ENCODE results near the gene MAPK10.

Gene MAPK10

DNA sequence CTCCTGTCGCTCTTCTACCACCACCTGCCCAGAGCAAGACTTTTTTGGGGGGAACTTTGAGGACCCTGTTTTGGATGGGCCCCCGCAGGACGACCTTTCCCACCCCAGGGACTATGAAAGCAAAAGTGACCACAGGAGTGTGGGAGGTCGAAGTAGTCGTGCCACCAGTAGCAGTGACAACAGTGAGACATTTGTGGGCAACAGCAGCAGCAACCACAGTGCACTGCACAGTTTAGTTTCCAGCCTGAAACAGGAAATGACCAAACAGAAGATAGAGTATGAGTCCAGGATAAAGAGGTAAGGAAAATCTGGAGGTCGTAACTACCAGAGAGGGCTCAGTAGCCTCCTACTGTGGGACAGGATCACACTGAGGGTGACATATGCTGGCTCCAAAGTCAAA is 364.5 kb downstream of the MAPK10 start:
- no peak overlapping the region for H3K4me3 ChIP-seq (ENCODE audit: control insufficient read depth, low read depth, low read length)
- no peak for DNase-seq (ENCODE audit: low read depth)
- no peak for TF ChIP-seq CTCF (conservative IDR thresholded peaks at IDR 0.05; ENCODE audit: control insufficient read depth, insufficient read depth, low read depth, low read length)

DNA sequence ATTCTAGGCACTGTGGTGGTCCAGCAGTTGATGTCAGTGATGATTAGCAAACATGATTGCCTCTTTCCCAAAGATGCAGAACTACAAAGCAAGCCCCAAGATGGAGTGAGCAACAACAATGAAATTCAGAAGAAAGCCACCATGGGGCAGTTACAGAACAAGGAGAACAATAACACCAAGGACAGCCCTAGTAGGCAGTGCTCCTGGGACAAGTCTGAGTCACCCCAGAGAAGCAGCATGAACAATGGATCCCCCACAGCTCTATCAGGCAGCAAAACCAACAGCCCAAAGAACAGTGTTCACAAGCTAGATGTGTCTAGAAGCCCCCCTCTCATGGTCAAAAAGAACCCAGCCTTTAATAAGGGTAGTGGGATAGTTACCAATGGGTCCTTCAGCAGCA is 365.3 kb downstream of the MAPK10 start:
- DNase-seq (ENCODE audit: low read depth): no peak
- no peak for TF ChIP-seq CTCF (conservative IDR thresholded peaks at IDR 0.05; ENCODE audit: control insufficient read depth, insufficient read depth, low read depth, low read length)
- no peak overlapping the region for H3K4me3 ChIP-seq (ENCODE audit: control insufficient read depth, low read depth, low read length)

DNA sequence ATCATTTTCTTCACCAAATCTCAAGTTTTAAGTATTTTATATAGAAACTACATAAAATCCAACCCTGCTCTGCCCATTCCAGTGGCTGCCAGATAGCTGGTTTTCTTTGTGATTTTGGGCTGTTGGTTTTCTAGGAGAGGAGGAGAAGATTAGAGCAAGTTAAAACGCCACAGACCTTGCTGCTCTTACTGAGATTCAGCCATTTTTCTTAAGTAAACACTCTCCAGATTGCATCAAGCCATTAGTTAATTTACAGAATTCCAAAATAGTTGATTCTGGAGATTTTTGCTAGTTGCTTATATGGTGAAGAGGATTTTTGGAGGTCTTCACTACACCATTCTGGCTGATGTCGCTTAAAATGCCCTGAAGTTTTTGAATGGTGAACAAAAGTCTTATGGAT is 366.2 kb downstream of the MAPK10 start:
- DNase-seq (ENCODE audit: low read depth): no peak
- no peak overlapping the region for H3K4me3 ChIP-seq (ENCODE audit: control insufficient read depth, low read depth, low read length)
- TF ChIP-seq CTCF (conservative IDR thresholded peaks at IDR 0.05; ENCODE audit: control insufficient read depth, insufficient read depth, low read depth, low read length): no peak

DNA sequence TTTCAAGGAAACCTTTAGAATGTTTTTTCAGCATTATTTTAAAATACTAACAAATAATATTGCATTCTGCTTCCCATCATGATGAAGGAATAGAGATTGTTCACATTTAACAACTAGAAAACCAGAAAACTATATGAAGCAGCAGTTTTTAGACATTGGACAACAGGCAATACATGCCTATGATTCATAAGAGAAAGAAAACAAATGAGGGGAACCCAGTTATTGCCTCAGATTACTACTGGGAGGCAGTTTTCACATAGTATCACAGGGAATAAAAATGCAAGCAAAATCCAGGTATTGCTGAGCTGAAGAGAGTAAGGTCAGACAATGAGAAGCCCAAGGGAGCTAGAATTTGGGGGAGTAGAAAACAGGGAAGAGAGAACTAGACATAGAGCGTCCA is 373.6 kb downstream of the MAPK10 start:
- no peak overlapping the region for H3K4me3 ChIP-seq (ENCODE audit: control insufficient read depth, low read depth, low read length)
- TF ChIP-seq CTCF (conservative IDR thresholded peaks at IDR 0.05; ENCODE audit: control insufficient read depth, insufficient read depth, low read depth, low read length): no peak
- no peak for DNase-seq (ENCODE audit: low read depth)

GRCh38 chr4:85979276-85979675 is 380.6 kb downstream of the MAPK10 start:
- H3K4me3 ChIP-seq (ENCODE audit: control insufficient read depth, low read depth, low read length): no peak overlapping the region
- no peak for TF ChIP-seq CTCF (conservative IDR thresholded peaks at IDR 0.05; ENCODE audit: control insufficient read depth, insufficient read depth, low read depth, low read length)
- no peak for DNase-seq (ENCODE audit: low read depth)

DNA sequence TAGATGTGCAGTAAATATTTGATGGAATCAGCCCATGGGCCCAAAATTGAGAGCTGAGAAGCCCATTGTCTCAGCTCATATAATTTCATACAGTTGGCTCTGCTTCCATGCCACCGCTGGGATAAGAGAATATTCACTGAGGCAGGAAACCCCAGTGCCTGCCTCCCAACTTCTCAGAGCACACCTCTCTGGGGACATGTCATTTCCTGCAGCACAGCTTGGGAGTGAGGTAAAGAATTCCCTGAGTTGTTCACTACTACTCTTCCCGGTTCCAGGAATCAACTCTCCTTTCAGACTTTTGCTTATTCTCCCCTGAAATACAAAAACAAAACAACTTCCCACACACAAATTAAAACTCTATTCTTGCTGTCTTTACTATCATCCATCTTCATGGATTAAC is 389.3 kb downstream of the MAPK10 start:
- DNase-seq (ENCODE audit: low read depth): no peak
- TF ChIP-seq CTCF (conservative IDR thresholded peaks at IDR 0.05; ENCODE audit: control insufficient read depth, insufficient read depth, low read depth, low read length): no peak
- H3K4me3 ChIP-seq (ENCODE audit: control insufficient read depth, low read depth, low read length): no peak overlapping the region
